Activated effector memory CD4-positive, alpha-beta T cell treated with anti-CD3 and anti-CD28 coated beads, Interleukin-2, amount 50 U/mL, for 16 hours (primary cell): ENCODE measurements around the gene SLC6A13.
"Not testable (repeated sequence)": the region's sequence is repeated elsewhere in the genome, so short reads cannot be mapped to it uniquely, and the experiment has no call there.

Experiments used
- DNase-seq: peaks from one replicate; pipeline ENCODE4 v3.0.0-alpha.2; 2020

Gene SLC6A13

GRCh38 chr12:232731-233614 lies 29.7 kb downstream of the SLC6A13 start:
- peak; percentile 50 for DNase-seq

DNA sequence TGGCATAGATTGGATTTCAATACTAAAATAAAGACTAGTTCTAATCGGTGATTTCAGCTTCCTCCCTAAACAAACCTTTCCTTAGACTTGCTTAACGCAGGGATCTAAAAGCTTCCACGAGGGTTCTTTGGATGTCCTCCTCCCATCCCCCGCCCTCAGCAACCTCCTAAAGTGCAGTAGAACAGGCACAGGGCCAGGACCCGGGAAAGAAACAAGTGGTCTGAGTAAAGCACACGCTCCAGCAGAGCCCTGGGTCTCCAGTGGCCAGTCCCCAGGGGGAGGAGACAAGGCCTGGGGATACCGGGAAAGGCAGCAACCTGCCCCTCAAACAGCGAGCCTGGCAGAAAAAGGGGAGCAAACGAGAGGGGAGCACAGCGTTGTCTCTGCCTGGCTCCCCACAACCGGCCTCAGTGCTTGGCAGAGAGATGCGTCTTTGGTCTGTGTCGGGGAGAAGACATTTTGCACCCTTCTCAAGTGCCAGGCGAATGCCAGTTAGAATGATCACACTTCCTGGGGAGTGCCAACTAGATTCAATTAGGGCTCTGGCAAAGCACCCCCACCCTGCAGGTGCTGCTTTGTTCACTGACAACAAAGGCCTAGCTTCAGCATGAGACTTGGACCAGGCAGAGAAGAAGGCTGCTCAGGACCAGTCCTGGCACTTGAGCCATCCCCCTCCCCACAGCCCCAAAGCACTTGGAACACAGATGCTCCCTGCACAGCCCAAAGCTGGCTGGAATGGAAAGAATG lies 31.5 kb downstream of the SLC6A13 start:
- DNase-seq: peak; percentile 41

DNA sequence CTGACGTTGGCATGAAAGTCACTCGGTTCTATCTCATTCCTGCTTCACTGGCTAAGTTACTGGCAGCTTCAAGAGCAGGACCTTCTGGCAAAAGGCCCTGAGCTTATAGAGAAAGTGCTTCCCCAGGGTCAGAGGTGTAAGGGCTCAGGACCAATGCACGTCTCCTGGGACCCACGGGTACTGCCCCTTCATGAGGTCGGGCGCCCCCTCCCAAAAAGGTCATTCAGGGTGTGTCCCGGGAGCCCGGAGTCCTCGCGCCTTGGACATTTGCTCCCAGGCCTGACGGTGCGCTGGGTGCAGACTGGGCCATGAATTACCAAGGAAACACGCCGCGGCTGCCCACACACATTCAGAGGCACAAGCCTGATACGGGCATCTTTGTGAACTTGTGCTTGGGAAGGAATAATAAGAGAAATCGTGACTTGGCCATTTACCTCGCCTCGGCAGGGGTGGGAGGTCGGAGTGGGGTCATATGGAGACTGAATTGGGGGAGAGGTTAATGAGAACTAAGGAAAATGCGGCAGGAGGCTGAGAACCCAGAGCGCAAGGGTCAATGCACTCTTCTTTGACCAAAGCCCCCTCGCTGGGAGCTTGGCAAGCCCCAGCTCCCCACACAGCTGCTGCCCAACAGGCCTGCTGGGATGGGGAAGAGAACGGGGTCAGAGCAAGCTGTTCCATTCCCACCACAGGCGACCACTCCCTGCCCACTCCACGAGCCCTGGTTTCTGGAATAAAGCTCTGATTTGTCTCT lies 33.0 kb downstream of the SLC6A13 start:
- peak; percentile 13 for DNase-seq

DNA sequence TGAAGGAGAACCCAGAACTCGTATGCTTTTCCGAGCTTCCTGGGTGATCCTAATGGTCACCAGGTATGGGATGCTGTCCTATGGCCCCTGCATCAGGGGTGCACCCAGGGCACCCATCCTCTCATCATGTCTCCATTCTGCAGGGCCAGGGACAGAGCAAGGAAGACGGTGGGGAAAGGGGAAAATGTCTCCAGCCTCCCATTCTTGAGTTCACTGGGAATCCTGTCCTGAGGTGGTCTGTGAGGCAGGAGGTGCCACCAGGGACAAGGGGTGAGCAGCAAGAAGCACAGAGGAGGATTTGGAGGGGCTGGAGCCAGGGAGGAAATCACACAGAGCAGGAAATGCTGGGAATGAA lies 33.8 kb downstream of the SLC6A13 start:
- DNase-seq: peak; percentile 28

GRCh38 chr12:227923-228845 lies 34.5 kb downstream of the SLC6A13 start:
- peak; percentile 8 for DNase-seq

DNA sequence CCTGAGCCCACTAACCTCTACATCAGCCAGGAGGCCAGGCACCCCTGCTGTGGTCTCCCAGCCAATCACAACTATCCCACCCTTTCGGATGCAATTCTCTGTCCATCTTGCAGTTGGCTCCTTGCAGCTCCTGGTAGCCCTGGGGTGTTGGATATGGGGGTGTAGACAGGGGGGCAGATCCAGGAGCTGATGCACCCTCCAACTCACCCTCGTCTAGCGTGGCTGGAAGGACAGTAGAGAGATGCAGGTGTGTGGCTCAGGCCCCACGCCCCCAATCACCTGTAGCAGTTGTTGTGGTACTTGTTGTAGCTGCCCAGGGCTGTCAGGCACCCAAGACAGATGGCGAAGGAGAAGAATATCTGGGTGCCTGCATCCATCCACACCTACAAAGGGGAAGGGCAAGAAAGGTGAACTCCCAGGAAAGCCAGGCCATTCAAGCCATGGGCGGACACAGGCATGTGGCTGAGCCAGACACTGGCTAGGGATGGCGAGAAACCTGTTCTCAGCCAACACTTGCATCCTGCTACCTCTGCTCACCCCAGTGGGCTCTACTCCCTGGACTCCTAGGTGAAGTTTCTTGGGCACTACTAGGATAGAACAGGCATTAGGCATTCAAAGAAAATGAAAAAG lies 35.2 kb downstream of the SLC6A13 start:
- peak; percentile 42 for DNase-seq

GRCh38 chr12:226401-226800 lies 36.2 kb downstream of the SLC6A13 start:
- peak; percentile 44 for DNase-seq

DNA sequence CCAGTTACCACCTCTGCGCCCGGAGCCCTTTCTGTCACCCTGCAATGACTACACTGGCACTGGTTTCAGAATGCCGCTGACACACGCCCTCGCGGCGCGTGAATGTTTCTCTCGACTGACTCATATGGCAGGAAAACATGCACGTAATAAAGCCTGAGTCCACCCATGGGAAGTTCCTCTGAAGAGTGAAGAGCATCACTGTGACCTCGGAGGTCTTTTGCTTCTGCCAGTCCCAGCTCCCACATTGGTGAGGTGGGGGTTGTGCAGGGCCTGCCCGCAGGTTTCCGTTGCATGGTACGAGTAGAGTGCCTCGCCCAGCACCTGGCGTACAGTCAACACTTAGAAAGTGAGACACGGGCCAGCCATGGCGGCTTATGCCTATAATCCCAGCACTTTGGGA lies 37.6 kb downstream of the SLC6A13 start:
- DNase-seq: peak; percentile 47

DNA sequence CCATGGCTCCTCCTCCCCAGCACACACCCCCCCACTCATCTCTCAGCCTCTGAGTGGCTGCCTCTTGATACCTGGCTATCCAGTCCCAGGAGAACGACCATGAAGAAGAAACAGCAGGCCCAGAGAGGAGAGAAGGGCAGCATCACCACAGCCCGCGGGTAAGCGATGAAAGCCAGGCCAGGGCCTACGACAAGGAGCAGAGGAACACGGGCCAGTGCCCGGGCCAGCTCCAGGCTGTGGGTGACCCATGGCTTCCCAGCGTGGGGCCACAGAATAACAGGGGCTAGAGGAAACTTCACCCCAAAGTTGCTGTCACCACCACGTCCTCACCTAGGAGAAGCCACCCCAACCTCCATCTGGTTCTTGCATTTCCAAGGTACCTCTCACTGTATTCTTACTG lies 38.3 kb downstream of the SLC6A13 start:
- peak; percentile 31 for DNase-seq

DNA sequence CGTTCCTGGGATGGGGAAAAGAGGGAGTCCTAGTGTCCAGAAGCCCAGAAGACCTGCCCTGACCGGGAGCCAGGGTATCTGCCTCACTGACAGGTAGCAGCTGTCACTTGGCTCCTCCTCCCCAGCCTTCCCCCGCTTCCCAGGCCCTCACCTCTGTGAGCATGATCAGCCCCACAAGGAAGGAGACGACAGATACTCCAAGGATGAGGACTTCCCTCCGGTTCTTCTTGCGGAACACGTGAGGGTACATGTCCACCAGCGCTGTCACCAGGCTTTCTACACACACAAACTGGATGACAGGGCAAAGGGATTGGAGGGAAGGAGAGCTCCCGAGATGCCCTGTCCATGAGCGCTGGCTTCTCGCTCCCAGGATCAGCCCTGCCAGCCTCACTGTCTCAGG lies 38.8 kb downstream of the SLC6A13 start:
- DNase-seq: no peak

GRCh38 chr12:221736-222135 lies 40.9 kb downstream of the SLC6A13 start:
- DNase-seq: no peak

GRCh38 chr12:220946-221550 lies 41.6 kb downstream of the SLC6A13 start:
- DNase-seq: no peak

GRCh38 chr12:220491-220890 lies 42.1 kb downstream of the SLC6A13 start:
- no peak for DNase-seq

- DNase-seq: peak; percentile 72
Measured at GRCh38 chr12:219891-220352, 42.7 kb downstream of the SLC6A13 start.

DNA sequence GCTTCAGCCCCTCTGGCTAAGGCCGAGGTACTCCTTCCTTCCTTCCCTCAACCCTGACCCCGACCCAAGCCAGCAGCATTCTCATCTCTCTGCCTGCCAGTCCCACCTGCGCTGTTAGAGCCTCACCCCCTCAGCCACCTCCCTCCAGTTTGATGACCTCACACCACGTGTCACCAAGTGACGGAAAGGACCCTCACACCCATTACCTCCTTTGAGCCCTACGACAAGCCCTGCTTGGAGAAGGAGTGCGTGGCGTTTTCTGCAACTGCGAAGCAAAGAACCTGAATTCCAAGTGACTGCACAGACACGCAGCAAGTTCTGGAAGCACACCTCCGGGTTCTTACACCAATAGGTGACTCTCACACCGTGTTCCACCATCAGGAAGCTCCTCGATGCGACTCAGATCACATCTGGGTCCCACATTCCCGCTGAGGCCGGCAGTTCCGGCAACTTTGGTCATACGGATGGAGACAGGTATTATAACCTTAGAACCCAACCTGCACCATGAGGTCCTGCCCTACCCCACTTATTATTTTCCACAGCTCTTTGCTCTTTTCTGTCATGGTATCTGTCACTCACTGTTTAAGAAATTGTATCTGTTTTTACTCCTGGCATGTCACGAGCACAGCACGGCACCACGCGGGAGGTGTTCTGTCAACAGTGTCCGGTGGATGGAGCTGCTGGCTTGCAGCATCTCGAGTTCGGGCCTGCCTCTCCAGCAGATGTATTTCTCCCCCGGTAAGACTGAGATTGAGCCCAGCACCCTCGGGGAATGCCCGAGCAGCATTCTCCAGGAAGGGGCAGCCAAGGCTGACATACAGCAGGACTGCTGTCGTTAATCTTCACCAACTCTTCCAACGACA lies 43.7 kb downstream of the SLC6A13 start:
- DNase-seq: no peak

- no peak for DNase-seq
Measured at GRCh38 chr12:218221-218620, 44.4 kb downstream of the SLC6A13 start.

DNA sequence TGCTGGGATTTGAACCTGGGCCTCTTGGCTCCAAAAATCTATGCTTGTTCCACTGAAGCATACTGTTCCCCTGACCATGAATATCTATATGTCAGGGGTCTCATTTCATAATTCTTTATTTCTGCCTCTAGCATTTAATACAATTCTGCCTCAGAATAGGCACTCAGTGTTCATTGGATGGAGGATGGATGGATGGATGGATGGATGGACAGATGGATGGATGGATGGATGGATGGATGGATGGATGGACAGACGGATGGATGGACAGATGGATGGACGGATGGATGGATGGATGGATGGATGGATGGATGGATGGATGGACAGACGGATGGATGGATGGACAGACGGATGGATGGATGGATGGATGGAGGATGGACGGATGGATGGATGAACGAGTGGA lies 45.6 kb downstream of the SLC6A13 start:
- DNase-seq: not testable (repeated sequence)

- DNase-seq: no peak
Measured at GRCh38 chr12:215116-215515, 47.5 kb downstream of the SLC6A13 start.

GRCh38 chr12:214003-214741 lies 48.5 kb downstream of the SLC6A13 start, which contains the start of gene SLC6A12:
Gene SLC6A12, minus strand, starts transcription at chr12:214157. Its CDS starts 4,171 bp downstream, at chr12:209986.
- DNase-seq: no peak
